Measurements from ENCODE around the gene MRPS14.
"Not testable (repeated sequence)": the region's sequence is repeated elsewhere in the genome, so short reads cannot be mapped to it uniquely, and the experiment has no call there.

The MRPS14 gene

GRCh38 chr1:175023922-175024242 lies 657 bp upstream of the MRPS14 start:
- not testable (repeated sequence) for H3K36me3 ChIP-seq (ENCODE audit: control insufficient read depth, insufficient read depth, low read length); H3K4me1 ChIP-seq (ENCODE audit: control insufficient read depth, insufficient read depth, low read length, poor library complexity, severe bottlenecking); H3K9me3 ChIP-seq (ENCODE audit: control insufficient read depth, low read length)
- Histone ChIP-seq H3K4me3 (ENCODE audit: extremely low read depth, insufficient read depth, low read length, poor library complexity, severe bottlenecking) (peak overlapping the region; percentile 81), H3K27ac (ENCODE audit: low read depth, low read length, severe bottlenecking) (peak overlapping the region; percentile 58)
- WGBS, 2 experiments (ENCODE audit: insufficient coverage in 2 of 2) = 95 to 96% methylated on average over 2 of the region's 2 CpGs

- H3K4me3 ChIP-seq (ENCODE audit: extremely low read depth, insufficient read depth, low read length, poor library complexity, severe bottlenecking) = no peak overlapping the region
- H3K27ac ChIP-seq (ENCODE audit: low read depth, low read length, severe bottlenecking) = no peak overlapping the region
- H3K9me3 ChIP-seq (ENCODE audit: control insufficient read depth, low read length) = no peaks in the 10 kb centered on the region
- H3K36me3 ChIP-seq (ENCODE audit: control insufficient read depth, insufficient read depth, low read length) = peaks cover 40% of the 10 kb centered on the region
- 68% methylated on average over 2 of the region's 3 CpGs; no CpG with 5 or more reads in 1 of the 2 experiments for WGBS, 2 experiments (ENCODE audit: insufficient coverage in 2 of 2)
- H3K4me1 ChIP-seq (ENCODE audit: control insufficient read depth, insufficient read depth, low read length, poor library complexity, severe bottlenecking) = peaks cover 4% of the 10 kb centered on the region
Observed at GRCh38 chr1:175019524-175019923, 3.7 kb downstream of the MRPS14 start.

- Histone ChIP-seq H3K36me3 (ENCODE audit: control insufficient read depth, insufficient read depth, low read length) (peaks cover 76% of the 10 kb centered on the region), H3K9me3 (ENCODE audit: control insufficient read depth, low read length) (no peaks in the 10 kb centered on the region), H3K4me1 (ENCODE audit: control insufficient read depth, insufficient read depth, low read length, poor library complexity, severe bottlenecking) (peaks cover 4% of the 10 kb centered on the region), H3K4me3 (ENCODE audit: extremely low read depth, insufficient read depth, low read length, poor library complexity, severe bottlenecking) (no peak overlapping the region), H3K27ac (ENCODE audit: low read depth, low read length, severe bottlenecking) (no peak overlapping the region)
- 84 to 85% methylated on average over 2 of the region's 4 CpGs for WGBS, 2 experiments (ENCODE audit: insufficient coverage in 2 of 2)
Observed at GRCh38 chr1:175015243-175015642, 8.0 kb downstream of the MRPS14 start.

GRCh38 chr1:175013445-175013844 lies 9.8 kb downstream of the MRPS14 start:
- H3K9me3 ChIP-seq (ENCODE audit: control insufficient read depth, low read length) = no peaks in the 10 kb centered on the region
- H3K4me3 ChIP-seq (ENCODE audit: extremely low read depth, insufficient read depth, low read length, poor library complexity, severe bottlenecking) = no peak overlapping the region
- WGBS, 2 experiments (ENCODE audit: insufficient coverage in 2 of 2) = 100% methylated on average over 1 of the region's 1 CpG
- no peak overlapping the region for H3K27ac ChIP-seq (ENCODE audit: low read depth, low read length, severe bottlenecking)
- H3K36me3 ChIP-seq (ENCODE audit: control insufficient read depth, insufficient read depth, low read length) = peaks cover 88% of the 10 kb centered on the region
- H3K4me1 ChIP-seq (ENCODE audit: control insufficient read depth, insufficient read depth, low read length, poor library complexity, severe bottlenecking) = peaks cover 7% of the 10 kb centered on the region

GRCh38 chr1:175009532-175009931 lies 13.7 kb downstream of the MRPS14 start:
- H3K27ac ChIP-seq (ENCODE audit: low read depth, low read length, severe bottlenecking) = no peak overlapping the region
- peaks cover 90% of the 10 kb centered on the region for H3K36me3 ChIP-seq (ENCODE audit: control insufficient read depth, insufficient read depth, low read length)
- no peak overlapping the region for H3K4me3 ChIP-seq (ENCODE audit: extremely low read depth, insufficient read depth, low read length, poor library complexity, severe bottlenecking)
- no peaks in the 10 kb centered on the region for H3K9me3 ChIP-seq (ENCODE audit: control insufficient read depth, low read length)
- 92 to 100% methylated on average over 2 to 4 of the region's 10 CpGs for WGBS, 2 experiments (ENCODE audit: insufficient coverage in 2 of 2)
- H3K4me1 ChIP-seq (ENCODE audit: control insufficient read depth, insufficient read depth, low read length, poor library complexity, severe bottlenecking) = peaks cover 7% of the 10 kb centered on the region

- Histone ChIP-seq H3K4me3 (ENCODE audit: extremely low read depth, insufficient read depth, low read length, poor library complexity, severe bottlenecking) (no peak overlapping the region), H3K4me1 (ENCODE audit: control insufficient read depth, insufficient read depth, low read length, poor library complexity, severe bottlenecking) (peaks cover 16% of the 10 kb centered on the region), H3K9me3 (ENCODE audit: control insufficient read depth, low read length) (no peaks in the 10 kb centered on the region), H3K27ac (ENCODE audit: low read depth, low read length, severe bottlenecking) (no peak overlapping the region), H3K36me3 (ENCODE audit: control insufficient read depth, insufficient read depth, low read length) (peaks cover 60% of the 10 kb centered on the region)
- WGBS, 2 experiments (ENCODE audit: insufficient coverage in 2 of 2) = 97 to 98% methylated on average over 8 of the region's 8 CpGs
Observed at GRCh38 chr1:175005085-175005783, 18.0 kb downstream of the MRPS14 start.

GRCh38 chr1:175003521-175003920 lies 19.7 kb downstream of the MRPS14 start:
- Histone ChIP-seq H3K36me3 (ENCODE audit: control insufficient read depth, insufficient read depth, low read length) (peaks cover 44% of the 10 kb centered on the region), H3K27ac (ENCODE audit: low read depth, low read length, severe bottlenecking) (no peak overlapping the region), H3K4me1 (ENCODE audit: control insufficient read depth, insufficient read depth, low read length, poor library complexity, severe bottlenecking) (peaks cover 14% of the 10 kb centered on the region), H3K4me3 (ENCODE audit: extremely low read depth, insufficient read depth, low read length, poor library complexity, severe bottlenecking) (no peak overlapping the region), H3K9me3 (ENCODE audit: control insufficient read depth, low read length) (no peaks in the 10 kb centered on the region)
- WGBS, 2 experiments (ENCODE audit: insufficient coverage in 2 of 2) = 90 to 100% methylated on average over 1 of the region's 2 CpGs

- WGBS, 2 experiments (ENCODE audit: insufficient coverage in 2 of 2) = 92 to 96% methylated on average over 15 of the region's 17 CpGs
- peaks cover 40% of the 10 kb centered on the region for H3K36me3 ChIP-seq (ENCODE audit: control insufficient read depth, insufficient read depth, low read length)
- H3K4me3 ChIP-seq (ENCODE audit: extremely low read depth, insufficient read depth, low read length, poor library complexity, severe bottlenecking) = no peak overlapping the region
Observed at GRCh38 chr1:175002910-175003517, 20.2 kb downstream of the MRPS14 start.

GRCh38 chr1:175000697-175001187 lies 22.5 kb downstream of the MRPS14 start:
- WGBS, 2 experiments (ENCODE audit: insufficient coverage in 2 of 2) = 0 to 3% methylated on average over 5 of the region's 5 CpGs
- peaks cover 14% of the 10 kb centered on the region for H3K4me1 ChIP-seq (ENCODE audit: control insufficient read depth, insufficient read depth, low read length, poor library complexity, severe bottlenecking)
- H3K36me3 ChIP-seq (ENCODE audit: control insufficient read depth, insufficient read depth, low read length) = peaks cover 17% of the 10 kb centered on the region
- H3K4me3 ChIP-seq (ENCODE audit: extremely low read depth, insufficient read depth, low read length, poor library complexity, severe bottlenecking) = peak overlapping the region; percentile 98
- no peaks in the 10 kb centered on the region for H3K9me3 ChIP-seq (ENCODE audit: control insufficient read depth, low read length)
- H3K27ac ChIP-seq (ENCODE audit: low read depth, low read length, severe bottlenecking) = no peak overlapping the region

More at GRCh38 chr1:175002910-175003517, 20.2 kb downstream of the MRPS14 start:
- Histone ChIP-seq H3K9me3 (ENCODE audit: control insufficient read depth, low read length) (no peaks in the 10 kb centered on the region), H3K4me1 (ENCODE audit: control insufficient read depth, insufficient read depth, low read length, poor library complexity, severe bottlenecking) (peaks cover 14% of the 10 kb centered on the region), H3K27ac (ENCODE audit: low read depth, low read length, severe bottlenecking) (no peak overlapping the region)

GRCh38 chr1:174999936-175000696 lies 23.1 kb downstream of the MRPS14 start, which contains the start of gene CACYBP:
TSS of gene CACYBP (plus strand) at chr1:174999947. CDS start at chr1:175000181, 234 bp downstream.
- peaks cover 11% of the 10 kb centered on the region for H3K36me3 ChIP-seq (ENCODE audit: control insufficient read depth, insufficient read depth, low read length)
- H3K9me3 ChIP-seq (ENCODE audit: control insufficient read depth, low read length) = no peaks in the 10 kb centered on the region
- peak within 1 kb of the TSS; percentile 98 for H3K4me3 ChIP-seq (ENCODE audit: extremely low read depth, insufficient read depth, low read length, poor library complexity, severe bottlenecking)
- 0% methylated on average over 51 to 56 of the region's 71 CpGs for WGBS, 2 experiments (ENCODE audit: insufficient coverage in 2 of 2)
- H3K27ac ChIP-seq (ENCODE audit: low read depth, low read length, severe bottlenecking) = peak within 1 kb of the TSS; percentile 100
- peaks cover 13% of the 10 kb centered on the region for H3K4me1 ChIP-seq (ENCODE audit: control insufficient read depth, insufficient read depth, low read length, poor library complexity, severe bottlenecking)

Data from mesodermal cell (in vitro differentiated cells).